Bronchial smooth muscle cell (primary cell): Measurements from ENCODE around the gene TBC1D21. TPM values are rescaled to one million over a fixed set of nuclear protein-coding genes. Genes with fewer than 3 reads are reported as not detected.

ENCODE experiments used
- total RNA-seq: library from RNA; depleted of rRNA; stranded (reverse); fragments of >200 nt; gene quantifications from 2 replicates; pipeline ENCODE4 v1.2.1, GENCODE V29; 2014

TBC1D21 gene, protein sequence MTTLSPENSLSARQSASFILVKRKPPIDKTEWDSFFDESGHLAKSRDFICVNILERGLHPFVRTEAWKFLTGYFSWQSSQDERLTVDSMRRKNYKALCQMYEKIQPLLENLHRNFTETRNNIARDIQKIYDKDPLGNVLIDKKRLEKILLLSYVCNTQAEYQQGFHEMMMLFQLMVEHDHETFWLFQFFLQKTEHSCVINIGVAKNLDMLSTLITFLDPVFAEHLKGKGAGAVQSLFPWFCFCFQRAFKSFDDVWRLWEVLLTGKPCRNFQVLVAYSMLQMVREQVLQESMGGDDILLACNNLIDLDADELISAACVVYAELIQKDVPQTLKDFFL
- total RNA-seq: not detected in 2 replicates

DNA sequence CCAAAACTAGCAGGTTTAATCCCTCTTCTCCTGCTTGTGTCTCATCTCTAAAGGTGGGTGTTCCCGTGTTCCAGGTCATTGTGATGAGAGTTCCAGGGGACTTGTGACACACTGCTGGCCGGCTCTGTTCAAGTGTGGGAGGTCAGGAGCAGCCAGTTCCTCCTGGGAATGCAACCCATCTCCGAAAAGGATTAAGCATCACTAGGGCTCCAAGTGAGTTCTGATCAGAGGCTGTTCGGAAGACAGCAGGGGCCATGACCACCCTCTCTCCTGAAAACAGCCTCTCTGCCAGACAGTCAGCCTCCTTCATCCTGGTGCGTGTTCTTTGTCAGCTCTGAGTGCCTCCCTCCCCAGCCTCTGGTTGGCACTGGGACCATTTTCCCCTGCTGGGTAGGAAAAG, at the start of gene TBC1D21:
Gene TBC1D21 (plus strand): TSS at position 109 of the 400 bp plus-strand sequence. CDS start 146 bp downstream, at position 255.

DNA sequence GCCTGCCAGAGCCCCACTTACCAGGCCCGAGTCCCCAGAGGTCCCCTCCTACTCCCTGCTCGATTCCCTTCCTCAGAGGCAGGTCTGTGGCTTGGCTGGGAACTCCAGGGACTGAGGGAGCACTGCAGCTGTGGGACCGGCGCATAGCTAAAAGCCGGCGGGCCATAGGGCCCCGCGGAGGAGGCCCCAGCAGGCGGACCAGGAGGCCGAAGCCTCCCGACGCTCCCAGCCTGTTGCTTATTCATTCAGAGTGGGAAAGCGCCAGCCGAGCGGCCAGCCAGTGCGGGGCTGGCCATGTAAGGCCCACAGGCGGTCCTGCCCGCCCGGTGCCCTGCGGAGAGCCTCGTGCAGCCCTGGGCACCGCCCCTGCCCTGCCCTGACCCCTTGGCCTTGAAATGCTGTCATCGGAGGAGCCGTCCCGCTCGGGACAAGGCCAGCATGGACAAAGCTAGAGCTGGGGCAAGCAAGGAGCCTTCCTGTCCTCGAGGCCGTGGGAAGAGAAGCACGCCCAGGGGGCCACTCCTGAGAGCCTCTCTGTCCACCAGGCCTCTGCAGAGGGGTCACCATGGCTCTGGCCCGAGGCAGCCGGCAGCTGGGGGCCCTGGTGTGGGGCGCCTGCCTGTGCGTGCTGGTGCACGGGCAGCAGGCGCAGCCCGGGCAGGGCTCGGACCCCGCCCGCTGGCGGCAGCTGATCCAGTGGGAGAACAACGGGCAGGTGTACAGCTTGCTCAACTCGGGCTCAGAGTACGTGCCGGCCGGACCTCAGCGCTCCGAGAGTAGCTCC, 53.0 kb downstream of the TBC1D21 start, which contains the start of gene LOXL1:
Gene LOXL1 (plus strand): TSS at position 244 of the 784 bp plus-strand sequence. CDS start 322 bp downstream, at position 566.

Other genes starting within 250 kb of the TBC1D21 start
- 107 and 110 TPM in 2 replicates for gene NPTN, start 240.2 kb upstream of the TBC1D21 start, total RNA-seq
- gene CD276, start 189.2 kb upstream of the TBC1D21 start, total RNA-seq: 90.9 and 105 TPM in 2 replicates
- 0.32 and 2.5 TPM in 2 replicates for gene INSYN1, start 120.2 kb upstream of the TBC1D21 start, total RNA-seq
- gene LOXL1, start 52.9 kb downstream of the TBC1D21 start, total RNA-seq: 93.8 and 201 TPM in 2 replicates
- gene STOML1, start 118.7 kb downstream of the TBC1D21 start, total RNA-seq: 12.3 and 13.4 TPM in 2 replicates
- gene PML, start 121.2 kb downstream of the TBC1D21 start, total RNA-seq: 15.8 and 16.4 TPM in 2 replicates
- under 0.01 TPM in 2 replicates for gene GOLGA6A, start 209.0 kb downstream of the TBC1D21 start, total RNA-seq